ENCODE results near the gene VWA5B1. TPM values are rescaled to one million over a fixed set of nuclear protein-coding genes. Genes with fewer than 3 reads are reported as not detected.

VWA5B1 gene
- total RNA-seq, 1 donor from 2014 or later: not detected

- no peak overlapping the region for H3K27ac Mint-ChIP-seq (ENCODE audit: unreplicated experiment)
- no peaks in the 10 kb centered on the region for H3K9me3 Mint-ChIP-seq (ENCODE audit: low read depth)
- H3K4me1 Mint-ChIP-seq (ENCODE audit: low read depth): no peaks in the 10 kb centered on the region
Observed at GRCh38 chr1:20386323-20387081, 95.8 kb downstream of the VWA5B1 start.

GRCh38 chr1:20389571-20389970 is 98.9 kb downstream of the VWA5B1 start:
- Mint-ChIP-seq H3K4me3 (ENCODE audit: unreplicated experiment) (no peak overlapping the region), H3K27ac (ENCODE audit: unreplicated experiment) (no peak overlapping the region), H3K4me1 (ENCODE audit: low read depth) (no peaks in the 10 kb centered on the region), H3K27me3 (ENCODE audit: low read depth) (peaks cover 79% of the 10 kb centered on the region), H3K36me3 (ENCODE audit: low read depth) (no peaks in the 10 kb centered on the region), H3K9me3 (ENCODE audit: low read depth) (peaks cover 8% of the 10 kb centered on the region)
- TF ChIP-seq CTCF (IDR thresholded peaks at IDR 0.05): no peak
- peak; percentile 59 for DNase-seq (ENCODE audit: low spot score)

More at GRCh38 chr1:20386323-20387081, 95.8 kb downstream of the VWA5B1 start:
- TF ChIP-seq CTCF (IDR thresholded peaks at IDR 0.05): no peak
- DNase-seq (ENCODE audit: low spot score): peak; percentile 59
- Mint-ChIP-seq H3K4me3 (ENCODE audit: unreplicated experiment) (no peak overlapping the region), H3K27me3 (ENCODE audit: low read depth) (peaks cover 69% of the 10 kb centered on the region), H3K36me3 (ENCODE audit: low read depth) (no peaks in the 10 kb centered on the region)

GRCh38 chr1:20390589-20391331 is 100.1 kb downstream of the VWA5B1 start:
- no peak overlapping the region for H3K27ac Mint-ChIP-seq (ENCODE audit: unreplicated experiment)
- H3K36me3 Mint-ChIP-seq (ENCODE audit: low read depth): no peaks in the 10 kb centered on the region
- H3K27me3 Mint-ChIP-seq (ENCODE audit: low read depth): peaks cover 69% of the 10 kb centered on the region
- peaks cover 18% of the 10 kb centered on the region for H3K9me3 Mint-ChIP-seq (ENCODE audit: low read depth)
- no peaks in the 10 kb centered on the region for H3K4me1 Mint-ChIP-seq (ENCODE audit: low read depth)
- DNase-seq (ENCODE audit: low spot score): no peak
- no peak for TF ChIP-seq CTCF (IDR thresholded peaks at IDR 0.05)
- H3K4me3 Mint-ChIP-seq (ENCODE audit: unreplicated experiment): no peak overlapping the region

GRCh38 chr1:20395255-20395654 is 104.6 kb downstream of the VWA5B1 start:
- no peak for DNase-seq (ENCODE audit: low spot score)
- H3K9me3 Mint-ChIP-seq (ENCODE audit: low read depth): peaks cover 24% of the 10 kb centered on the region
- no peak overlapping the region for H3K27ac Mint-ChIP-seq (ENCODE audit: unreplicated experiment)
- H3K27me3 Mint-ChIP-seq (ENCODE audit: low read depth): peaks cover 55% of the 10 kb centered on the region
- TF ChIP-seq CTCF (IDR thresholded peaks at IDR 0.05): no peak
- no peaks in the 10 kb centered on the region for H3K36me3 Mint-ChIP-seq (ENCODE audit: low read depth)
- H3K4me3 Mint-ChIP-seq (ENCODE audit: unreplicated experiment): no peak overlapping the region
- H3K4me1 Mint-ChIP-seq (ENCODE audit: low read depth): peaks cover 2% of the 10 kb centered on the region

GRCh38 chr1:20398744-20399143 is 108.1 kb downstream of the VWA5B1 start:
- H3K27ac Mint-ChIP-seq (ENCODE audit: unreplicated experiment): no peak overlapping the region
- no peak for TF ChIP-seq CTCF (IDR thresholded peaks at IDR 0.05)
- H3K9me3 Mint-ChIP-seq (ENCODE audit: low read depth): peaks cover 23% of the 10 kb centered on the region
- DNase-seq (ENCODE audit: low spot score): no peak
- H3K4me1 Mint-ChIP-seq (ENCODE audit: low read depth): peaks cover 4% of the 10 kb centered on the region
- H3K4me3 Mint-ChIP-seq (ENCODE audit: unreplicated experiment): no peak overlapping the region
- peaks cover 50% of the 10 kb centered on the region for H3K27me3 Mint-ChIP-seq (ENCODE audit: low read depth)
- H3K36me3 Mint-ChIP-seq (ENCODE audit: low read depth): no peaks in the 10 kb centered on the region
